Nephron (organoid): Measurements from ENCODE around the gene NUDT8.

ENCODE experiments used
- H3K27ac Mint-ChIP-seq, 3 experiments: 2 replicates each; pipeline ENCODE4 v1.8.0; 2020; ENCODE audit warnings: mixed read lengths in 3 of 3, mild to moderate bottlenecking in 2 of 3, moderate library complexity in 1 of 3
- H3K27me3 Mint-ChIP-seq: 2 replicates; pipeline ENCODE4 v1.8.0; 2021; ENCODE audit warnings: low read depth, mild to moderate bottlenecking, moderate library complexity, mixed read lengths
- H3K36me3 Mint-ChIP-seq: 2 replicates; pipeline ENCODE4 v1.8.0; 2020; ENCODE audit warnings: low read depth, mixed read lengths
- H3K4me1 Mint-ChIP-seq: 2 replicates; pipeline ENCODE4 v1.8.0; 2020; ENCODE audit warnings: mixed read lengths
- H3K4me3 Mint-ChIP-seq, 3 experiments: 2 replicates each; pipeline ENCODE4 v1.8.0; 2020; ENCODE audit warnings: mild to moderate bottlenecking in 3 of 3, mixed read lengths in 3 of 3, moderate library complexity in 2 of 3
- H3K9me3 Mint-ChIP-seq: 2 replicates; pipeline ENCODE4 v1.8.0; 2020; ENCODE audit warnings: mixed read lengths
- TF ChIP-seq, protein P1 (sequence below), 3 experiments: fragments of 200-600 bp; sonication (generic); IDR thresholded peaks; one replicate each; pipeline ENCODE4 v1.5.0; 2021; ENCODE audit warnings: antibody characterized with exemption in 3 of 3; ENCODE audit not compliant: unreplicated experiment in 3 of 3

The NUDT8 gene

DNA sequence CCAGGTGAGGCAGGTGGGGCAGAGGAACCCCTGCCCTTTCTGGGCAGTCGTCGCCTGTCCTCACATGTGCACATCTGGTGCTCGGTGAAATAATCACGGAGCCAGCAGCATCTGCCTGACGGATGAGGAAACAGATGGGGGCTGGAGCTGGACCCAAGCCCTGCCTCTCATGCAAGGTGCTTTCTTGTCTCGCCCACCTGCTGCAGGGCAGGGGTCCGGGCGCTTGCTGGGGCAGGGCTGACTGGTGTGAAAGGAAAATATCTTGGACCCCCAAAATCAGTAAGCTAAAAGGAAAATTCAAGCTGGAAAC is 41.4 kb upstream of the NUDT8 start:
- Mint-ChIP-seq H3K36me3 (no peaks in the 10 kb centered on the region), H3K4me3 (no peak overlapping the region), H3K27ac (no peak overlapping the region), H3K27me3 (peaks cover 7% of the 10 kb centered on the region), H3K9me3 (no peaks in the 10 kb centered on the region), H3K4me1 (no peaks in the 10 kb centered on the region)
- TF ChIP-seq, protein P1, sequence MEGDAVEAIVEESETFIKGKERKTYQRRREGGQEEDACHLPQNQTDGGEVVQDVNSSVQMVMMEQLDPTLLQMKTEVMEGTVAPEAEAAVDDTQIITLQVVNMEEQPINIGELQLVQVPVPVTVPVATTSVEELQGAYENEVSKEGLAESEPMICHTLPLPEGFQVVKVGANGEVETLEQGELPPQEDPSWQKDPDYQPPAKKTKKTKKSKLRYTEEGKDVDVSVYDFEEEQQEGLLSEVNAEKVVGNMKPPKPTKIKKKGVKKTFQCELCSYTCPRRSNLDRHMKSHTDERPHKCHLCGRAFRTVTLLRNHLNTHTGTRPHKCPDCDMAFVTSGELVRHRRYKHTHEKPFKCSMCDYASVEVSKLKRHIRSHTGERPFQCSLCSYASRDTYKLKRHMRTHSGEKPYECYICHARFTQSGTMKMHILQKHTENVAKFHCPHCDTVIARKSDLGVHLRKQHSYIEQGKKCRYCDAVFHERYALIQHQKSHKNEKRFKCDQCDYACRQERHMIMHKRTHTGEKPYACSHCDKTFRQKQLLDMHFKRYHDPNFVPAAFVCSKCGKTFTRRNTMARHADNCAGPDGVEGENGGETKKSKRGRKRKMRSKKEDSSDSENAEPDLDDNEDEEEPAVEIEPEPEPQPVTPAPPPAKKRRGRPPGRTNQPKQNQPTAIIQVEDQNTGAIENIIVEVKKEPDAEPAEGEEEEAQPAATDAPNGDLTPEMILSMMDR (IDR thresholded peaks at IDR 0.05; ENCODE audit: unreplicated experiment in 3 of 3) = no peak

- Mint-ChIP-seq H3K9me3 (no peaks in the 10 kb centered on the region), H3K36me3 (no peaks in the 10 kb centered on the region), H3K4me3 (no peak overlapping the region), H3K27ac (no peak overlapping the region), H3K4me1 (no peaks in the 10 kb centered on the region), H3K27me3 (peaks cover 6% of the 10 kb centered on the region)
- TF ChIP-seq, protein P1 (IDR thresholded peaks at IDR 0.05; ENCODE audit: unreplicated experiment in 3 of 3) = no peak
These were observed 40.8 kb upstream of the NUDT8 start for GRCh38 chr11:67670316-67671210.

- H3K27me3 Mint-ChIP-seq = peaks cover under 1% of the 10 kb centered on the region
- TF ChIP-seq, protein P1 (IDR thresholded peaks at IDR 0.05; ENCODE audit: unreplicated experiment in 3 of 3) = no peak
- no peaks in the 10 kb centered on the region for H3K36me3 Mint-ChIP-seq
- H3K4me3 Mint-ChIP-seq = no peak overlapping the region
- no peaks in the 10 kb centered on the region for H3K9me3 Mint-ChIP-seq
- H3K4me1 Mint-ChIP-seq = no peaks in the 10 kb centered on the region
- no peak overlapping the region for H3K27ac Mint-ChIP-seq
These were observed 38.4 kb upstream of the NUDT8 start for GRCh38 chr11:67668192-67668551.

- TF ChIP-seq, protein P1 (IDR thresholded peaks at IDR 0.05; ENCODE audit: unreplicated experiment in 3 of 3) = no peak
- Mint-ChIP-seq H3K9me3 (no peaks in the 10 kb centered on the region), H3K27ac (no peak overlapping the region), H3K4me1 (no peaks in the 10 kb centered on the region), H3K36me3 (no peaks in the 10 kb centered on the region), H3K27me3 (no peaks in the 10 kb centered on the region), H3K4me3 (no peak overlapping the region)
These were observed 37.9 kb upstream of the NUDT8 start for GRCh38 chr11:67667490-67668191.

- Mint-ChIP-seq H3K4me3 (no peak overlapping the region), H3K36me3 (no peaks in the 10 kb centered on the region), H3K27me3 (peaks cover 6% of the 10 kb centered on the region), H3K4me1 (no peaks in the 10 kb centered on the region), H3K27ac (no peak overlapping the region), H3K9me3 (no peaks in the 10 kb centered on the region)
- TF ChIP-seq, protein P1 (IDR thresholded peaks at IDR 0.05; ENCODE audit: unreplicated experiment in 3 of 3) = no peak
These were observed 37.1 kb upstream of the NUDT8 start for GRCh38 chr11:67666676-67667489.
